Large intestine (tissue), 3 donors: Measurements from ENCODE around the gene CRACDL. TPM values are rescaled to one million over a fixed set of nuclear protein-coding genes. Genes with fewer than 3 reads are reported as not detected.

Experiments used
- DNase-seq, 2 donors: peaks; one replicate each; pipeline versions ENCODE4 v3.0.0 to v3.0.0-alpha.2; 2013
- H3K27ac ChIP-seq: one replicate; pipeline ENCODE4 v1.5.1; 2013; ENCODE audit warnings: low read length
- H3K27me3 ChIP-seq: 2 replicates; pipeline ENCODE4 v1.6.1; 2013; ENCODE audit warnings: low read length; ENCODE audit not compliant: control insufficient read depth, insufficient read depth
- H3K36me3 ChIP-seq: 2 replicates; pipeline ENCODE4 v1.6.1; 2013; ENCODE audit warnings: low read length; ENCODE audit not compliant: control insufficient read depth, insufficient read depth
- H3K4me1 ChIP-seq: one replicate; pipeline ENCODE4 v1.6.1; 2013; ENCODE audit warnings: low read length; ENCODE audit not compliant: control insufficient read depth, insufficient read depth
- H3K4me3 ChIP-seq: one replicate; pipeline ENCODE4 v1.5.1; 2013; ENCODE audit warnings: low read length
- H3K9me3 ChIP-seq: one replicate; pipeline ENCODE4 v1.6.1; 2013; ENCODE audit warnings: mild to moderate bottlenecking, low read depth, low read length, moderate library complexity; ENCODE audit not compliant: control insufficient read depth
- WGBS: methylation state at CpG from one replicate; pipeline ENCODE4 v1.1.5; 2013; ENCODE audit warnings: low lambda C conversion rate; ENCODE audit not compliant: insufficient coverage; 5-methylcytosine and 5-hydroxymethylcytosine counted together
- polyA plus RNA-seq: library from polyadenylated mRNA; unstranded; fragments of 120-200 nt; gene quantifications from one replicate; pipeline ENCODE4 v1.2.1, GENCODE V29; 2013

CRACDL gene
- polyA plus RNA-seq, 1 donor: 3.0 TPM

- WGBS: 67% methylated on average over 2 of the region's 2 CpGs
- Histone ChIP-seq H3K4me1 (no peaks in the 10 kb centered on the region), H3K27me3 (no peaks in the 10 kb centered on the region), H3K36me3 (no peaks in the 10 kb centered on the region), H3K27ac (no peak overlapping the region), H3K4me3 (no peak overlapping the region), H3K9me3 (peaks cover 11% of the 10 kb centered on the region)
- no peak for DNase-seq
These were observed 83.1 kb downstream of the CRACDL start for GRCh38 chr2:98852932-98853331.

GRCh38 chr2:98850074-98850473 is 86.0 kb downstream of the CRACDL start:
- Histone ChIP-seq H3K27ac (no peak overlapping the region), H3K36me3 (peaks cover 3% of the 10 kb centered on the region), H3K27me3 (no peaks in the 10 kb centered on the region), H3K9me3 (peaks cover 3% of the 10 kb centered on the region), H3K4me3 (no peak overlapping the region), H3K4me1 (no peaks in the 10 kb centered on the region)
- 100% methylated on average over 1 of the region's 10 CpGs for WGBS
- no peak for DNase-seq

- H3K4me3 ChIP-seq: no peak overlapping the region
- H3K4me1 ChIP-seq: no peaks in the 10 kb centered on the region
- no peak overlapping the region for H3K27ac ChIP-seq
- no peak for DNase-seq
- H3K36me3 ChIP-seq: peaks cover 3% of the 10 kb centered on the region
- WGBS: no CpG with 5 or more reads among the region's 5 CpGs
- peaks cover 3% of the 10 kb centered on the region for H3K9me3 ChIP-seq
- no peaks in the 10 kb centered on the region for H3K27me3 ChIP-seq
These were observed 86.9 kb downstream of the CRACDL start for GRCh38 chr2:98849113-98849512.

- Histone ChIP-seq H3K36me3 (peaks cover 3% of the 10 kb centered on the region), H3K27me3 (no peaks in the 10 kb centered on the region), H3K27ac (no peak overlapping the region), H3K4me1 (no peaks in the 10 kb centered on the region), H3K9me3 (peaks cover 2% of the 10 kb centered on the region), H3K4me3 (no peak overlapping the region)
- no peak for DNase-seq
- 60% methylated on average over 1 of the region's 5 CpGs for WGBS
These were observed 88.2 kb downstream of the CRACDL start for GRCh38 chr2:98847853-98848252.

- Histone ChIP-seq H3K9me3 (no peaks in the 10 kb centered on the region), H3K27me3 (no peaks in the 10 kb centered on the region), H3K4me3 (no peak overlapping the region), H3K4me1 (no peaks in the 10 kb centered on the region), H3K36me3 (peaks cover 3% of the 10 kb centered on the region), H3K27ac (no peak overlapping the region)
- no peak for DNase-seq
These were observed 90.0 kb downstream of the CRACDL start for GRCh38 chr2:98846041-98846440.

- H3K36me3 ChIP-seq: peaks cover 3% of the 10 kb centered on the region
- 97% methylated on average over 3 of the region's 3 CpGs for WGBS
- no peak for DNase-seq
These were observed 93.9 kb downstream of the CRACDL start for GRCh38 chr2:98842136-98842535.

GRCh38 chr2:98839292-98839691 is 96.7 kb downstream of the CRACDL start:
- no peak overlapping the region for H3K27ac ChIP-seq
- H3K36me3 ChIP-seq: peaks cover 2% of the 10 kb centered on the region
- no peak overlapping the region for H3K4me3 ChIP-seq
- no peak for DNase-seq
- no peaks in the 10 kb centered on the region for H3K9me3 ChIP-seq
- H3K27me3 ChIP-seq: no peaks in the 10 kb centered on the region
- 90% methylated on average over 2 of the region's 3 CpGs for WGBS
- H3K4me1 ChIP-seq: no peaks in the 10 kb centered on the region

More at GRCh38 chr2:98842136-98842535, 93.9 kb downstream of the CRACDL start:
- Histone ChIP-seq H3K4me1 (no peaks in the 10 kb centered on the region), H3K27ac (no peak overlapping the region), H3K4me3 (no peak overlapping the region), H3K9me3 (no peaks in the 10 kb centered on the region), H3K27me3 (no peaks in the 10 kb centered on the region)

- no CpG with 5 or more reads among the region's 10 CpGs for WGBS
- Histone ChIP-seq H3K4me3 (no peak overlapping the region), H3K36me3 (peaks cover 2% of the 10 kb centered on the region), H3K27me3 (no peaks in the 10 kb centered on the region), H3K4me1 (no peaks in the 10 kb centered on the region), H3K27ac (no peak overlapping the region), H3K9me3 (no peaks in the 10 kb centered on the region)
- DNase-seq: peak; percentile 24 to 34
These were observed 100.1 kb downstream of the CRACDL start for GRCh38 chr2:98835831-98836385.

GRCh38 chr2:98833917-98834263 is 102.1 kb downstream of the CRACDL start:
- no peaks in the 10 kb centered on the region for H3K9me3 ChIP-seq
- H3K4me1 ChIP-seq: no peaks in the 10 kb centered on the region
- H3K27me3 ChIP-seq: no peaks in the 10 kb centered on the region
- peaks cover 2% of the 10 kb centered on the region for H3K36me3 ChIP-seq
- no peak for DNase-seq
- H3K4me3 ChIP-seq: no peak overlapping the region
- WGBS: no CpG with 5 or more reads among the region's 3 CpGs
- H3K27ac ChIP-seq: no peak overlapping the region

GRCh38 chr2:98833172-98833916 is 102.7 kb downstream of the CRACDL start:
- WGBS: no CpG with 5 or more reads among the region's 7 CpGs
- no peak for DNase-seq
- H3K4me1 ChIP-seq: no peaks in the 10 kb centered on the region
- no peak overlapping the region for H3K27ac ChIP-seq
- H3K27me3 ChIP-seq: no peaks in the 10 kb centered on the region
- H3K36me3 ChIP-seq: peaks cover 2% of the 10 kb centered on the region
- H3K4me3 ChIP-seq: no peak overlapping the region
- no peaks in the 10 kb centered on the region for H3K9me3 ChIP-seq

- peaks cover 2% of the 10 kb centered on the region for H3K36me3 ChIP-seq
- no peaks in the 10 kb centered on the region for H3K9me3 ChIP-seq
- H3K4me3 ChIP-seq: no peak overlapping the region
- no peak overlapping the region for H3K27ac ChIP-seq
- no CpG with 5 or more reads among the region's 7 CpGs for WGBS
- H3K4me1 ChIP-seq: no peaks in the 10 kb centered on the region
- no peaks in the 10 kb centered on the region for H3K27me3 ChIP-seq
- no peak for DNase-seq
These were observed 103.9 kb downstream of the CRACDL start for GRCh38 chr2:98832172-98832571.
